ENCODE data around the gene ING5. TPM values are rescaled to one million over a fixed set of nuclear protein-coding genes. Genes with fewer than 3 reads are reported as not detected.

Gene ING5
- total and polyA plus RNA-seq, 2 donors (not counting 3 experiments of a cell fraction or from before 2014, with no cell fraction given) = 24.5 to 33.4 TPM

GRCh38 chr2:241719093-241719492, 17.3 kb downstream of the ING5 start:
- no peak for TF ChIP-seq FOS (IDR thresholded peaks at IDR 0.05; ENCODE audit: borderline replicate concordance, insufficient read depth, low read length)
- FAIRE-seq = no peak
- BruUV-seq (replicated peaks) = no TSS peak

GRCh38 chr2:241720099-241720498, 18.3 kb downstream of the ING5 start:
- Histone ChIP-seq H2AFZ (ENCODE audit: low read depth, low read length) (no peak overlapping the region), H4K20me1 (replicated peaks; ENCODE audit: control insufficient read depth, extremely low read depth, insufficient read depth, low read length) (no peaks in the 10 kb centered on the region), H3K4me2 (ENCODE audit: insufficient read depth, low read length) (no peak overlapping the region), H3K9me1 (replicated peaks; ENCODE audit: control insufficient read depth, extremely low read depth, insufficient read depth, low read length) (no peaks in the 10 kb centered on the region), H3K4me1 (ENCODE audit: control insufficient read depth, extremely low read depth, insufficient read depth, low read length) (no peaks in the 10 kb centered on the region), H3K79me2 (ENCODE audit: control insufficient read depth, insufficient read depth, low read length) (no peaks in the 10 kb centered on the region), H3K27ac (ENCODE audit: insufficient read depth, low read depth, low read length) (no peak overlapping the region), H3K9me3 (replicated peaks; ENCODE audit: control insufficient read depth, insufficient read depth, low read length) (no peaks in the 10 kb centered on the region), H3K27me3 (ENCODE audit: control insufficient read depth in 2 of 2, insufficient read depth in 2 of 2, low read length in 2 of 2) (no peaks in the 10 kb centered on the region), H3K9ac (replicated peaks; ENCODE audit: extremely low read depth, insufficient read depth, low read length) (no peak overlapping the region), H3K4me3 (replicated peaks in 1 of 3; ENCODE audit: insufficient read depth in 1 of 3, low read depth in 1 of 3, low read length in 3 of 3) (no peak overlapping the region), H3K36me3 (ENCODE audit: control insufficient read depth in 2 of 2, extremely low read depth in 1 of 2, insufficient read depth in 2 of 2, low read length in 2 of 2) (peaks cover 0 to 21% of the 10 kb centered on the region in 2 experiments)
- no TSS peak for BruUV-seq (replicated peaks)
- ChIA-PET CTCF (interaction anchor here (2.8 kb wide), 1 partner anchor 13 kb away, joined by 14 read pairs; the partner anchor contains the start of gene D2HGDH), POLR2A (no interaction called here)
- dilution Hi-C loops (cut with MboI; ENCODE audit: extremely low pct_ligation_motif_present, low sequenced_read_pairs) = no loop called here
- no peak for TF ChIP-seq FOS (IDR thresholded peaks at IDR 0.05; ENCODE audit: borderline replicate concordance, insufficient read depth, low read length)
- TF ChIP-seq EZH2 (IDR thresholded peaks at IDR 0.05; ENCODE audit: borderline replicate concordance, low read depth, low read length, severe bottlenecking) = no peak
- TF ChIP-seq POLR2A (IDR thresholded peaks at IDR 0.05; ENCODE audit: low read depth, low read length) = no peak
- TF ChIP-seq POLR2AphosphoS5 (IDR thresholded peaks at IDR 0.05; ENCODE audit: insufficient read depth, low read depth, low read length) = no peak
- no peak for TF ChIP-seq GATA2 (IDR thresholded peaks at IDR 0.05; ENCODE audit: insufficient read depth, insufficient read length, low read depth, low read length)
- TF ChIP-seq MAX (IDR thresholded peaks at IDR 0.05; ENCODE audit: insufficient read depth, insufficient read length) = no peak
- TF ChIP-seq CTCF (IDR thresholded peaks at IDR 0.05; ENCODE audit: extremely low read depth in 1 of 2, insufficient read depth in 1 of 2, low read depth in 1 of 2, low read length in 2 of 2) = no peak
- no peak for TF ChIP-seq MYC (IDR thresholded peaks at IDR 0.05; ENCODE audit: low read depth, low read length)
- TF ChIP-seq JUN (IDR thresholded peaks at IDR 0.05; ENCODE audit: borderline replicate concordance, insufficient read depth, insufficient read length, low read depth) = no peak
- DNase-seq (ENCODE audit: low read depth, low spot score) = no peak
- intact Hi-C loops (cut with micrococcal nuclease) = no loop called here
- FAIRE-seq = no peak

More at GRCh38 chr2:241719093-241719492, 17.3 kb downstream of the ING5 start:
- Histone ChIP-seq H3K79me2 (ENCODE audit: control insufficient read depth, insufficient read depth, low read length) (no peaks in the 10 kb centered on the region), H4K20me1 (replicated peaks; ENCODE audit: control insufficient read depth, extremely low read depth, insufficient read depth, low read length) (no peaks in the 10 kb centered on the region), H3K27me3 (ENCODE audit: control insufficient read depth in 2 of 2, insufficient read depth in 2 of 2, low read length in 2 of 2) (no peaks in the 10 kb centered on the region), H3K4me1 (ENCODE audit: control insufficient read depth, extremely low read depth, insufficient read depth, low read length) (no peaks in the 10 kb centered on the region), H2AFZ (ENCODE audit: low read depth, low read length) (no peak overlapping the region), H3K9me1 (replicated peaks; ENCODE audit: control insufficient read depth, extremely low read depth, insufficient read depth, low read length) (no peaks in the 10 kb centered on the region), H3K36me3 (ENCODE audit: control insufficient read depth in 2 of 2, extremely low read depth in 1 of 2, insufficient read depth in 2 of 2, low read length in 2 of 2) (peaks cover 5 to 19% of the 10 kb centered on the region in 2 experiments), H3K9ac (replicated peaks; ENCODE audit: extremely low read depth, insufficient read depth, low read length) (no peak overlapping the region), H3K4me2 (ENCODE audit: insufficient read depth, low read length) (no peak overlapping the region), H3K27ac (ENCODE audit: insufficient read depth, low read depth, low read length) (no peak overlapping the region), H3K9me3 (replicated peaks; ENCODE audit: control insufficient read depth, insufficient read depth, low read length) (no peaks in the 10 kb centered on the region), H3K4me3 (replicated peaks in 1 of 3; ENCODE audit: insufficient read depth in 1 of 3, low read depth in 1 of 3, low read length in 3 of 3) (no peak overlapping the region)
- intact Hi-C loops (cut with micrococcal nuclease) = no loop called here
- DNase-seq (ENCODE audit: low read depth, low spot score) = no peak
- CTCF ChIA-PET = interaction anchor here (1.5 to 2.8 kb wide), 4 partner anchors 10 to 17 kb away, joined by 5 to 14 read pairs (median 10); partner anchors contain the start of genes D2HGDH and ING5
- dilution Hi-C loops (cut with MboI; ENCODE audit: extremely low pct_ligation_motif_present, low sequenced_read_pairs) = no loop called here
- POLR2A ChIA-PET = no interaction called here

All from endothelial cell of umbilical vein (primary cell).